Vagina (tissue), 2 donors: ENCODE results near the gene PTPRN2. TPM values are rescaled to one million over a fixed set of nuclear protein-coding genes. Genes with fewer than 3 reads are reported as not detected.

Source experiments
- DNase-seq, 2 donors: peaks; one replicate each; pipeline ENCODE4 v3.0.0-alpha.2; 2017; ENCODE audit errors: extremely low spot score in 2 of 2
- H3K27ac ChIP-seq: fragments of 200-600 bp; sonication (generic); one replicate; pipeline ENCODE4 v1.5.1; 2019
- H3K27me3 ChIP-seq: fragments of 200-600 bp; sonication (generic); one replicate; pipeline ENCODE4 v1.5.1; 2019
- H3K36me3 ChIP-seq, 2 donors: fragments of 200-600 bp; sonication (generic); one replicate each; pipeline ENCODE4 v1.5.1; 2017 to 2019
- H3K4me1 ChIP-seq: fragments of 200-600 bp; sonication (generic); one replicate; pipeline ENCODE4 v1.5.1; 2019
- H3K4me3 ChIP-seq, 2 donors: fragments of 200-600 bp; sonication (generic); 1 replicate in 1 of 2; 2 replicates in 1 of 2; pipeline ENCODE4 v1.5.1; 2016 to 2019
- H3K9me3 ChIP-seq: fragments of 200-600 bp; sonication (generic); one replicate; pipeline ENCODE4 v1.5.1; 2019
- CTCF ChIP-seq, 3 experiments: fragments of 450-650 bp in 2 of 3; fragments of 200-600 bp in 1 of 3; sonication (generic) in 1 of 3; IDR thresholded peaks; one replicate each; pipeline ENCODE4 v1.5.1; 2017 to 2019; ENCODE audit warnings: antibody characterized with exemption in 3 of 3, mild to moderate bottlenecking in 2 of 3, moderate library complexity in 2 of 3
- POLR2A ChIP-seq, 2 donors: fragments of 450-650 bp; IDR thresholded peaks; one replicate each; pipeline ENCODE4 v1.6.1; 2017; ENCODE audit warnings: antibody characterized with exemption in 2 of 2, mild to moderate bottlenecking in 2 of 2, moderate library complexity in 2 of 2
- POLR2AphosphoS5 ChIP-seq, 2 donors: sonication (generic); formaldehyde crosslinking; IDR thresholded peaks; one replicate each; pipeline ENCODE4 v1.9.0; 2017; ENCODE audit warnings: antibody characterized with exemption in 2 of 2, mild to moderate bottlenecking in 2 of 2, low read depth in 1 of 2; ENCODE audit not compliant: insufficient read depth in 1 of 2
- intact Hi-C: fragments of 100-400 bp; cut with DNase I; formaldehyde crosslinking; loops from one replicate; pipeline ENCODE4 v1.15.1; 2023
- total RNA-seq: library from RNA; depleted of rRNA; stranded (reverse); fragments of >200 nt; gene quantifications from one replicate; pipeline ENCODE4 v1.2.3, GENCODE V29; 2016

The PTPRN2 gene
- total RNA-seq, 1 donor from 2014 or later = 7.4 TPM

- Histone ChIP-seq H3K36me3 (no peaks in the 10 kb centered on the region), H3K27ac (no peak overlapping the region), H3K27me3 (no peaks in the 10 kb centered on the region), H3K9me3 (no peaks in the 10 kb centered on the region), H3K4me1 (no peaks in the 10 kb centered on the region), H3K4me3 (no peak overlapping the region)
- TF ChIP-seq POLR2A (IDR thresholded peaks at IDR 0.05) (no peak), CTCF (IDR thresholded peaks at IDR 0.05) (no peak), POLR2AphosphoS5 (IDR thresholded peaks at IDR 0.05; ENCODE audit: insufficient read depth in 1 of 2, low read depth in 1 of 2) (no peak)
- intact Hi-C loops = no loop called here
- no peak for DNase-seq
Observed at GRCh38 chr7:157885140-157885539, 702.5 kb downstream of the PTPRN2 start.

- H3K36me3 ChIP-seq = no peaks in the 10 kb centered on the region
- intact Hi-C loops = no loop called here
- DNase-seq = no peak
- no peaks in the 10 kb centered on the region for H3K27me3 ChIP-seq
- TF ChIP-seq POLR2AphosphoS5 (IDR thresholded peaks at IDR 0.05; ENCODE audit: insufficient read depth in 1 of 2, low read depth in 1 of 2) (no peak), POLR2A (IDR thresholded peaks at IDR 0.05) (no peak), CTCF (IDR thresholded peaks at IDR 0.05) (no peak)
- H3K9me3 ChIP-seq = no peaks in the 10 kb centered on the region
- no peak overlapping the region for H3K27ac ChIP-seq
- H3K4me1 ChIP-seq = no peaks in the 10 kb centered on the region
- no peak overlapping the region for H3K4me3 ChIP-seq
Observed at GRCh38 chr7:157884461-157885062, 703.1 kb downstream of the PTPRN2 start.

GRCh38 chr7:157881048-157881771, 706.4 kb downstream of the PTPRN2 start:
- intact Hi-C loops = no loop called here
- DNase-seq = no peak
- H3K9me3 ChIP-seq = no peaks in the 10 kb centered on the region
- no peak for TF ChIP-seq CTCF (IDR thresholded peaks at IDR 0.05)
- TF ChIP-seq POLR2AphosphoS5 (IDR thresholded peaks at IDR 0.05; ENCODE audit: insufficient read depth in 1 of 2, low read depth in 1 of 2) = no peak
- TF ChIP-seq POLR2A (IDR thresholded peaks at IDR 0.05) = no peak
- no peaks in the 10 kb centered on the region for H3K4me1 ChIP-seq
- H3K27me3 ChIP-seq = no peaks in the 10 kb centered on the region
- no peak overlapping the region for H3K4me3 ChIP-seq
- no peak overlapping the region for H3K27ac ChIP-seq
- H3K36me3 ChIP-seq = no peaks in the 10 kb centered on the region

GRCh38 chr7:157879391-157879790, 708.2 kb downstream of the PTPRN2 start:
- no peak for DNase-seq
- no peak overlapping the region for H3K27ac ChIP-seq
- TF ChIP-seq CTCF (IDR thresholded peaks at IDR 0.05) = no peak
- TF ChIP-seq POLR2A (IDR thresholded peaks at IDR 0.05) = no peak
- no peak for TF ChIP-seq POLR2AphosphoS5 (IDR thresholded peaks at IDR 0.05; ENCODE audit: insufficient read depth in 1 of 2, low read depth in 1 of 2)
- H3K4me3 ChIP-seq = no peak overlapping the region
- intact Hi-C loops = no loop called here
- H3K27me3 ChIP-seq = no peaks in the 10 kb centered on the region
- H3K9me3 ChIP-seq = no peaks in the 10 kb centered on the region
- H3K4me1 ChIP-seq = no peaks in the 10 kb centered on the region
- H3K36me3 ChIP-seq = no peaks in the 10 kb centered on the region
